Stimulated activated CD4-positive, alpha-beta T cell treated with anti-CD3 and anti-CD28 coated beads, Interleukin-2, amount 100 ng/mL, for 24 hours (primary cell): ENCODE measurements around the gene KDM4D.

ENCODE experiments used
- DNase-seq, 2 donors: peaks; one replicate each; pipeline ENCODE4 v3.0.0-alpha.2; 2020

Gene KDM4D

GRCh38 chr11:95037356-95038035, 64.0 kb downstream of the KDM4D start:
- DNase-seq, result peak in 1 of 2 donors; percentile 10

DNA sequence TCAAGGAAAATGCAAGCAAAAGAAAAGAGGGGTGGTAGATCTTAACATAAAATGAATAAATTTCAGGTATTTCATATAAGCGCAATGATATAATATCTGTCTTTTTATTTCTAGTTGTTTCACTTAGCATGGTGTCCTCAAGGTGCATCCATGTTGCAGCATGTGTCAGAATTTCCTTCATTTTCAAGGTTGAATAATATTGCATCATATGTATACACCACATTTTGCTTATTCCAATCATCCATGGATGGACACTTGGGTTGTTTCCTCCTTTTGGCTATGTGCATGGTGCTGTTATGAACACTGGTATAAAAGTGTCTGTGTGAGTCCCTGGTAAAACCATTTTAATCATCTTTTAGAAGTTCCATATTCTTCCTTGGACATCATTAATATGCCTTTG, 68.7 kb downstream of the KDM4D start:
- no peak for DNase-seq

DNA sequence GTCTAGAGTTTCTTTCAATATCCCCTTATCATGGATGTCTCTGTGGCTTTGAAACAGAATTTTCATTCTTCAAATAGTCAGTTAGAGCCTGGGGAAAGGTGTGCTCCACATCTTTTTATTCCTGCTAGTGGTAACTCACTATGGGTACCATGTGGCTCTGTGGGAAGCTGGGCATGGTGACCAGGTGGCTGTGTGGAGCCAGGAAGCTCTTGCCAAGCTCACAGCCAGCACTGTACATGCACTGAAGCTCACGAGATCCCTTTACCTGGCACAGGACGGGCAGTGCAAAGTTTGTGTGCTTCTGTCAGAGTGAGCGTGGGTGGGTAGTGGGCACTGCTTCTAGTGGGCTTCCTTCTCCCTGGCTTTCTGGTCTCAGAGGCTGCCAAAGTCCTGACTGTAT, 69.4 kb downstream of the KDM4D start:
- DNase-seq, result no peak

DNA sequence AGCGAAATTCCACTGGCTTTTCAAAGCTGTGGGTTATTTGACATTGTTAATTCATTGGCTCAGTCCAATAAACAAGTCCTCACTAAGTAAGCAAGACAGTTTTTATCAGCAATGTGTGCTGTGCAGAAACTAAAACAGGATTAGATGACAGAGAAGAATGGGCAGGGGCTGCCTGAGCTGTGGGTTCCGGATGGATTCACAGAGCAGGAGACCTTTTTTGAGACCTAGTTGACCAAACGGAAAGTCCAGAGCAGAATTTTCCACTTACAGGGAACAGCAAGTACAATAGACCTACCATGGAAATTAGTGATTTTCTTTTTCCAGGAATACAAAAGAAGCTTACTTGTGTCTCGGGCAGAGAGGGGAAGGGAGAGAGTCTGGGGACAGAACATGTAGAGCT, 70.5 kb downstream of the KDM4D start:
- DNase-seq, result no peak

DNA sequence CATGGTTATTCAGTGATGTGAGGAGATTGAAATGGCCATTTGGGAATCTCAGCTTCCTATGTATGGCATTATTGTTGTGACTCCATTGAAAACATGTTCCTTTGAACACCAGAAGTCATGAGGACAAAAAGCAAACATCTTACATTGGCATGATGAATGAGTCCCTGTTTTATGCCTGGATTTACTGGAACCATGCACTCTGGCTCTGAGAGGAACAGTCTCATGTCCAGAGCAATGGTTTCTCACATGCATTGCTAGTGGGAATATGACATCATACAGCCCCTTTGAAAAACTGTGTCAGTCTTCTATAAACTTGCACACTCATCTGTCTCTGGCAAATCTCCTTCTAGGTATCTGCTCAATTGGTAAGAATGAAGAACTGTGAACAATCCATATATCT, 72.3 kb downstream of the KDM4D start:
- DNase-seq, result no peak
